H1 (cell line): Measurements from ENCODE around the gene LRATD1. TPM values are rescaled to one million over a fixed set of nuclear protein-coding genes. Genes with fewer than 3 reads are reported as not detected.

ENCODE experiments used
- CTCF ChIA-PET: fragments of 300-600 bp; sonication (Branson Sonifier 250); formaldehyde crosslinking; loops from one replicate; lab custom pipeline; 2021; ENCODE audit not compliant: partially characterized antibody; lab: Charles Lee
- POLR2A ChIA-PET: fragments of 300-600 bp; sonication (Branson Sonifier 250); formaldehyde crosslinking; loops from one replicate; lab custom pipeline; 2021; ENCODE audit warnings: inconsistent platforms; ENCODE audit not compliant: partially characterized antibody; lab: Charles Lee
- DNase-seq, 2 experiments: peaks; one replicate each; pipeline versions ENCODE4 v3.0.0 to v3.0.0-alpha.2; 2010 to 2022; ENCODE audit warnings: low spot score in 2 of 2, low read depth in 1 of 2, mixed read lengths in 1 of 2
- FAIRE-seq: peaks from 2 replicates; lab custom pipeline; 2011; peaks lifted over from hg19 to GRCh38; lab: Jason Lieb, UNC
- H2AFZ ChIP-seq: 2 replicates; pipeline ENCODE4 v1.8.1; 2012; ENCODE audit warnings: low read length, inconsistent platforms
- H2AK5ac ChIP-seq: 2 replicates; pipeline ENCODE4 v1.6.1; 2013; ENCODE audit warnings: low read depth, low read length
- H2BK120ac ChIP-seq: replicated peaks from 2 replicates; pipeline ENCODE3; 2013; ENCODE audit warnings: low read depth, low read length, inconsistent platforms
- H2BK12ac ChIP-seq: 2 replicates; pipeline ENCODE4 v1.6.1; 2013; ENCODE audit warnings: low read depth, low read length
- H2BK15ac ChIP-seq: 2 replicates; pipeline ENCODE4 v1.6.1; 2013; ENCODE audit warnings: low read length
- H2BK20ac ChIP-seq: 2 replicates; pipeline ENCODE4 v1.6.1; 2013; ENCODE audit warnings: low read length
- H2BK5ac ChIP-seq: 2 replicates; pipeline ENCODE4 v1.6.1; 2013; ENCODE audit warnings: low read depth, low read length
- H3K14ac ChIP-seq: 2 replicates; pipeline ENCODE4 v1.6.1; 2013; ENCODE audit warnings: inconsistent platforms; ENCODE audit not compliant: insufficient read length
- H3K18ac ChIP-seq: 2 replicates; pipeline ENCODE4 v1.6.1; 2013; ENCODE audit warnings: low read length; ENCODE audit errors: extremely low read depth
- H3K23ac ChIP-seq: 2 replicates; pipeline ENCODE4 v1.6.1; 2013; ENCODE audit warnings: inconsistent platforms; ENCODE audit not compliant: insufficient read length
- H3K23me2 ChIP-seq: 2 replicates; pipeline ENCODE4 v1.6.1; 2013; ENCODE audit warnings: low read depth, low read length
- H3K27ac ChIP-seq: 2 replicates; pipeline ENCODE4 v1.6.1; 2011; ENCODE audit warnings: low read depth, low read length, inconsistent platforms
- H3K27me3 ChIP-seq, 4 experiments: replicated peaks in 1 of 4; 1 replicate in 1 of 4; 2 replicates in 3 of 4; pipeline versions ENCODE4 v1.6.1 to v1.8.1; 2011 to 2013; ENCODE audit warnings: low read length in 3 of 4, mild to moderate bottlenecking in 3 of 4, inconsistent platforms in 2 of 4, mixed read lengths in 2 of 4, moderate library complexity in 1 of 4; ENCODE audit not compliant: control insufficient read depth in 3 of 4, insufficient read depth in 3 of 4; ENCODE audit errors: extremely low read depth in 1 of 4
- H3K36me3 ChIP-seq, 4 experiments: 2 replicates each; pipeline versions ENCODE4 v1.6.1 to v1.8.1; 2011 to 2013; ENCODE audit warnings: mild to moderate bottlenecking in 4 of 4, low read length in 3 of 4, moderate library complexity in 2 of 4, control low read depth in 1 of 4, inconsistent platforms in 1 of 4; ENCODE audit not compliant: insufficient read depth in 4 of 4, control insufficient read depth in 2 of 4
- H3K4ac ChIP-seq: replicated peaks from 2 replicates; pipeline ENCODE3; 2013; ENCODE audit warnings: low read length, low read depth, mixed read lengths, inconsistent platforms; ENCODE audit not compliant: insufficient read length
- H3K4me1 ChIP-seq, 4 experiments: replicated peaks in 1 of 4; 1 replicate in 1 of 4; 2 replicates in 3 of 4; pipeline versions ENCODE4 v1.6.1 to v1.8.1; 2011 to 2013; ENCODE audit warnings: low read length in 3 of 4, inconsistent platforms in 2 of 4, mixed read lengths in 1 of 4; ENCODE audit not compliant: insufficient read depth in 4 of 4, control insufficient read depth in 3 of 4
- H3K4me2 ChIP-seq, 2 experiments: 2 replicates each; pipeline versions ENCODE4 v1.6.1 to v1.8.1; 2011 to 2013; ENCODE audit warnings: low read depth in 2 of 2, low read length in 2 of 2, control low read depth in 1 of 2, inconsistent platforms in 1 of 2, mild to moderate bottlenecking in 1 of 2; ENCODE audit not compliant: insufficient read depth in 1 of 2
- H3K4me3 ChIP-seq, 4 experiments: fragments of 200-600, 300-600 bp in 1 of 4; sonication (generic), shearing (Covaris generic), sonication (Bioruptor Twin) in 1 of 4; 2 replicates each; pipeline versions ENCODE4 v1.5.1 to v1.8.1; 2011 to 2016; ENCODE audit warnings: low read length in 4 of 4, low read depth in 3 of 4, control low read depth in 2 of 4, inconsistent platforms in 2 of 4, mild to moderate bottlenecking in 2 of 4, mixed read lengths in 1 of 4, moderate library complexity in 1 of 4; ENCODE audit not compliant: insufficient read depth in 2 of 4; ENCODE audit errors: extremely low read depth in 1 of 4
- H3K56ac ChIP-seq: replicated peaks from 2 replicates; pipeline ENCODE3; 2013; ENCODE audit warnings: low read depth, mild to moderate bottlenecking, mixed read lengths, low read length, inconsistent platforms; ENCODE audit not compliant: insufficient read length
- H3K79me1 ChIP-seq: 2 replicates; pipeline ENCODE4 v1.6.1; 2013; ENCODE audit warnings: low read depth, low read length, control low read depth
- H3K79me2 ChIP-seq, 2 experiments: 2 replicates each; pipeline versions ENCODE4 v1.6.1 to v1.8.1; 2012 to 2013; ENCODE audit warnings: low read length in 2 of 2, mild to moderate bottlenecking in 2 of 2, inconsistent platforms in 1 of 2; ENCODE audit not compliant: insufficient read depth in 2 of 2, control insufficient read depth in 1 of 2
- H3K9ac ChIP-seq, 4 experiments: replicated peaks in 1 of 4; 1 replicate in 1 of 4; 2 replicates in 3 of 4; pipeline versions ENCODE4 v1.6.1 to v1.8.1; 2011 to 2013; ENCODE audit warnings: low read depth in 3 of 4, low read length in 3 of 4, control low read depth in 2 of 4, mild to moderate bottlenecking in 2 of 4, moderate library complexity in 2 of 4, inconsistent platforms in 1 of 4; ENCODE audit errors: extremely low read depth in 1 of 4
- H3K9me3 ChIP-seq, 2 experiments: 2 replicates each; pipeline versions ENCODE4 v1.6.1 to v1.8.1; 2012 to 2013; ENCODE audit warnings: mild to moderate bottlenecking in 2 of 2, moderate library complexity in 2 of 2, control low read depth in 1 of 2, inconsistent platforms in 1 of 2, low read depth in 1 of 2, low read length in 1 of 2, mixed read lengths in 1 of 2; ENCODE audit not compliant: insufficient read depth in 2 of 2
- H4K20me1 ChIP-seq, 2 experiments: replicated peaks in 1 of 2; 2 replicates each; pipeline versions ENCODE3 to v1.8.1; 2011 to 2013; ENCODE audit warnings: inconsistent platforms in 2 of 2, low read length in 2 of 2, mild to moderate bottlenecking in 1 of 2; ENCODE audit not compliant: insufficient read depth in 2 of 2, control insufficient read depth in 1 of 2
- H4K5ac ChIP-seq: 2 replicates; pipeline ENCODE4 v1.6.1; 2013; ENCODE audit warnings: low read length, low read depth, mixed read lengths, inconsistent platforms; ENCODE audit not compliant: insufficient read length
- H4K8ac ChIP-seq: 2 replicates; pipeline ENCODE4 v1.8.0; 2013; ENCODE audit warnings: mild to moderate bottlenecking, moderate library complexity, low read length, inconsistent platforms; ENCODE audit not compliant: insufficient read depth; ENCODE audit errors: extremely low read depth
- H4K91ac ChIP-seq: replicated peaks from 2 replicates; pipeline ENCODE3; 2013; ENCODE audit warnings: low read length, mixed read lengths, inconsistent platforms; ENCODE audit not compliant: insufficient read length
- ATF3 ChIP-seq: IDR thresholded peaks from 2 replicates; pipeline ENCODE4 v1.6.1; 2011; ENCODE audit warnings: low read depth, mild to moderate bottlenecking, low read length; ENCODE audit not compliant: insufficient read depth
- CTBP2 ChIP-seq: IDR thresholded peaks from 2 replicates; pipeline ENCODE4 v1.7.0; 2011; ENCODE audit warnings: borderline replicate concordance, mild to moderate bottlenecking, moderate library complexity, mixed read lengths, low read length; ENCODE audit not compliant: insufficient read depth, insufficient read length
- KDM5A ChIP-seq: fragments of 200-600 bp; IDR thresholded peaks from 2 replicates; pipeline ENCODE4 v1.7.1; 2012; ENCODE audit warnings: mild to moderate bottlenecking, low read length, inconsistent platforms, mixed read lengths
- NANOG ChIP-seq: IDR thresholded peaks from 2 replicates; pipeline ENCODE4 v1.6.1; 2011; ENCODE audit warnings: low read length, low read depth, mild to moderate bottlenecking, inconsistent platforms; ENCODE audit not compliant: insufficient read depth, poor library complexity, severe bottlenecking
- RNF2 ChIP-seq: fragments of 200-900, 300-1000 bp; sonication (generic); IDR thresholded peaks from 2 replicates; pipeline ENCODE4 v1.7.1; 2016; ENCODE audit warnings: borderline replicate concordance, low read depth, mild to moderate bottlenecking, antibody characterized with exemption, low read length; ENCODE audit not compliant: poor library complexity, severe bottlenecking; ENCODE audit errors: missing control alignments
- YY1 ChIP-seq: IDR thresholded peaks from 2 replicates; pipeline ENCODE4 v1.6.1; 2011; ENCODE audit warnings: low read depth, mild to moderate bottlenecking, low read length
- WGBS, 2 experiments: shearing (Covaris generic) in 1 of 2; methylation state at CpG; one replicate each; pipeline versions ENCODE4 v1.1.6 to v1.1.7; 2013 to 2015; ENCODE audit warnings: low lambda C conversion rate in 2 of 2, mixed read lengths in 2 of 2, inconsistent platforms in 1 of 2, low coverage in 1 of 2, missing lambda C conversion rate in 1 of 2; ENCODE audit not compliant: insufficient replicate concordance in 2 of 2, insufficient coverage in 1 of 2, insufficient read length in 1 of 2; ENCODE audit errors: extremely low coverage in 1 of 2, missing lambda C conversion rate in 1 of 2; 5-methylcytosine and 5-hydroxymethylcytosine counted together
- polyA plus RNA-seq, 7 experiments: library from polyadenylated mRNA; depleted of rRNA in 3 of 7; stranded (reverse) in 5 of 7; unstranded in 2 of 7; fragments of >200 nt in 5 of 7; fragments of 200-250 nt in 2 of 7; gene quantifications; 1 replicate in 5 of 7; 2 replicates in 1 of 7; 4 replicates in 1 of 7; pipeline versions ENCODE4 v1.2.1 to v1.2.3, GENCODE V29; 2011 to 2013; ENCODE audit warnings: missing spikeins in 2 of 7, mixed read lengths in 2 of 7
- total RNA-seq: library from RNA; stranded (reverse); fragmentation: NEBNext Ultra II Directional; extraction: Animal tissue kit (Norgen Biotek cat#: 25700); gene quantifications from 2 replicates; pipeline ENCODE4 v1.2.1, GENCODE V29; 2021

LRATD1 gene
- total and polyA plus RNA-seq, 2 of the 8 experiments (the other 6 are each of a cell fraction or from before 2014, with no cell fraction given): 1.2 to 2.3 TPM

- 20% methylated on average over 13 of the region's 13 CpGs; no CpG with 5 or more reads in 1 of the 2 experiments for WGBS, 2 experiments
- Histone ChIP-seq H3K27ac (no peak overlapping the region), H3K79me2 (no peaks in the 10 kb centered on the region), H3K9ac (no peak overlapping the region), H4K91ac (no peak overlapping the region), H2BK120ac (no peak overlapping the region), H2BK12ac (peak overlapping the region; percentile 98; the same call in 1 of the 2 replicates), H3K18ac (no peak overlapping the region), H3K79me1 (no peaks in the 10 kb centered on the region), H4K20me1 (peaks cover 2 to 6% of the 10 kb centered on the region in 2 experiments), H3K4me1 (peaks cover 3 to 21% (median 13%) of the 10 kb centered on the region in 4 experiments), H3K9me3 (no peaks in the 10 kb centered on the region), H4K8ac (no peak overlapping the region), H3K56ac (no peak overlapping the region), H2BK20ac (no peak overlapping the region), H2AK5ac (no peak overlapping the region), H3K36me3 (no peaks in the 10 kb centered on the region), H3K4ac (no peak overlapping the region), H3K4me3 (peak overlapping the region; percentile 62 to 79 (median 72)), H3K27me3 (peaks cover 21 to 61% (median 44%) of the 10 kb centered on the region in 4 experiments), H3K14ac (no peak overlapping the region), H3K4me2 (peak overlapping the region; percentile 94 to 98), H4K5ac (no peak overlapping the region), H3K23me2 (peaks cover 28% of the 10 kb centered on the region), H3K23ac (no peak overlapping the region), H2AFZ (peak overlapping the region; percentile 76; the same call in 1 of the 2 replicates), H2BK15ac (no peak overlapping the region), H2BK5ac (no peak overlapping the region)
- no peak for FAIRE-seq
- POLR2A ChIA-PET: no interaction called here
- CTCF ChIA-PET: interaction anchor here (1.2 to 1.7 kb wide), 3 partner anchors 9 to 270 kb away, joined by 4 to 9 read pairs (median 4); no protein-coding TSS in a partner anchor
- peak in 1 of 2 experiments; percentile 57 for DNase-seq
- TF ChIP-seq ATF3 (no peak), CTBP2 (no peak), NANOG (no peak), RNF2 (peak; percentile 36), YY1 (no peak), KDM5A (no peak)
Observed at GRCh38 chr2:14633061-14633460, 544 bp downstream of the LRATD1 start.
